OCI-LY7 (cell line): Measurements from ENCODE around the gene LINC01488. TPM values are rescaled to one million over a fixed set of nuclear protein-coding genes. Genes with fewer than 3 reads are reported as not detected.

Experiments
- Bru-seq: library from RNA; stranded (reverse); fragments of 400-500 nt; gene quantifications from one replicate; lab custom pipeline; 2021; lab: Mats Ljungman, UMichigan
- BruChase-seq, 2 experiments: library from RNA; stranded (reverse); fragments of 400-500 nt; gene quantifications; one replicate each; lab custom pipeline; 2021; lab: Mats Ljungman, UMichigan
- BruUV-seq: library from RNA; stranded (reverse); fragments of 400-500 nt; replicated peaks from 2 replicates; lab custom pipeline; 2021; lab: Mats Ljungman, UMichigan
- CTCF ChIA-PET: fragments of 300-600 bp; sonication (Branson Sonifier 250); formaldehyde crosslinking; loops from one replicate; lab custom pipeline; 2022; ENCODE audit warnings: antibody characterized with exemption; ENCODE audit not compliant: unreplicated experiment; lab: Charles Lee
- POLR2A ChIA-PET: fragments of 300-600 bp; sonication (Branson Sonifier 250); formaldehyde crosslinking; loops from one replicate; lab custom pipeline; 2022; ENCODE audit warnings: antibody characterized with exemption; lab: Charles Lee
- DNase-seq: peaks from one replicate; pipeline ENCODE4 v3.0.0-alpha.2; 2015; ENCODE audit warnings: low spot score
- H2AFZ ChIP-seq: fragments of 200-600 bp; sonication (generic), shearing (Covaris generic); 2 replicates; pipeline ENCODE4 v1.6.1; 2014; ENCODE audit warnings: mild to moderate bottlenecking, antibody characterized with exemption, low read length, moderate library complexity
- H3K27ac ChIP-seq: fragments of 200-600 bp; sonication (generic); 2 replicates; pipeline ENCODE4 v1.5.1; 2014; ENCODE audit warnings: mixed run types, low read depth, mild to moderate bottlenecking, moderate library complexity, low read length, inconsistent platforms; ENCODE audit not compliant: poor library complexity, severe bottlenecking
- H3K36me3 ChIP-seq: fragments of 200-600 bp; sonication (generic); 2 replicates; pipeline ENCODE4 v1.6.1; 2014; ENCODE audit warnings: mild to moderate bottlenecking, antibody characterized with exemption, low read length, moderate library complexity, mixed read lengths; ENCODE audit not compliant: insufficient read depth
- H3K4me1 ChIP-seq: fragments of 200-600 bp; sonication (generic); 2 replicates; pipeline ENCODE4 v1.5.1; 2014; ENCODE audit warnings: mild to moderate bottlenecking, low read length; ENCODE audit not compliant: insufficient read depth, poor library complexity, severe bottlenecking
- H3K4me2 ChIP-seq: fragments of 200-600 bp; sonication (generic); 2 replicates; pipeline ENCODE4 v1.6.1; 2014; ENCODE audit warnings: mild to moderate bottlenecking, low read length
- H3K4me3 ChIP-seq: fragments of 200-600 bp; sonication (generic); 2 replicates; pipeline ENCODE4 v1.5.1; 2014; ENCODE audit warnings: mild to moderate bottlenecking, low read depth, low read length; ENCODE audit not compliant: poor library complexity, severe bottlenecking
- H3K79me2 ChIP-seq: fragments of 200-600 bp; sonication (generic); 2 replicates; pipeline ENCODE4 v1.6.1; 2016; ENCODE audit warnings: low read depth, mild to moderate bottlenecking, low read length, moderate library complexity, mixed read lengths; ENCODE audit not compliant: insufficient read depth
- H3K9me2 ChIP-seq: fragments of 200-600 bp; sonication (generic); 2 replicates; pipeline ENCODE4 v1.6.1; 2016; ENCODE audit warnings: mild to moderate bottlenecking, low read length, mixed read lengths; ENCODE audit not compliant: insufficient read depth
- H3K9me3 ChIP-seq: fragments of 200-600 bp; sonication (generic); 2 replicates; pipeline ENCODE4 v1.6.1; 2014; ENCODE audit warnings: mild to moderate bottlenecking, mixed run types, low read length, mixed read lengths
- H4K20me1 ChIP-seq: fragments of 200-600 bp; sonication (generic); 2 replicates; pipeline ENCODE4 v1.6.1; 2014; ENCODE audit warnings: mild to moderate bottlenecking, antibody characterized with exemption, low read length, moderate library complexity, mixed read lengths; ENCODE audit not compliant: insufficient read depth
- EZH2phosphoT487 ChIP-seq: fragments of 200-600 bp; sonication (generic); IDR thresholded peaks from 2 replicates; pipeline ENCODE4 v1.6.1; 2018; ENCODE audit warnings: low read depth, borderline replicate concordance, mild to moderate bottlenecking, mixed run types, antibody characterized with exemption, low read length, moderate library complexity, mixed read lengths
- intact Hi-C: fragments of 100-400 bp; cut with micrococcal nuclease; formaldehyde crosslinking; loops from one replicate; pipeline ENCODE4 v1.10.0; 2022; ENCODE audit not compliant: unreplicated experiment
- long read RNA-seq: library from polyadenylated mRNA; stranded (forward); transcript quantifications from one replicate; pipeline ENCODE4 v2.0.0, GENCODE V29; 2022
- total RNA-seq, 2 experiments: library from RNA; depleted of rRNA in 1 of 2; stranded (reverse); fragments of >200 nt in 1 of 2; shearing (Covaris generic) in 1 of 2; gene quantifications; 2 replicates each; pipeline ENCODE4 v1.2.3, GENCODE V29; 2014 to 2022
- TF ChIP-seq, protein P1 (sequence below): fragments of 200-600 bp; sonication (generic); conservative IDR thresholded peaks from 2 replicates; pipeline ENCODE4 v1.5.1; 2014; ENCODE audit warnings: mild to moderate bottlenecking, antibody characterized with exemption, low read length, moderate library complexity, mixed read lengths

LINC01488 gene
- total RNA-seq (2014; rRNA removed; shearing (Covaris generic)): not detected in 2 replicates
- total RNA-seq (2022): not detected in 2 replicates
- not detected for Bru-seq, nascent RNA
- BruChase-seq, experiment 1, labeled RNA remaining after a 6-hour chase: not detected
- BruChase-seq, experiment 2, labeled RNA remaining after a 2-hour chase: not detected
- long read RNA-seq: 0 reads

- H3K4me2 ChIP-seq: no peak within 1 kb of the TSS
- no peaks in the 10 kb centered on the region for H3K9me2 ChIP-seq
- no peak within 1 kb of the TSS for H2AFZ ChIP-seq
- POLR2A ChIA-PET: no interaction called here
- BruUV-seq: no TSS peak
- no peak for TF ChIP-seq EZH2phosphoT487
- TF ChIP-seq, protein P1, sequence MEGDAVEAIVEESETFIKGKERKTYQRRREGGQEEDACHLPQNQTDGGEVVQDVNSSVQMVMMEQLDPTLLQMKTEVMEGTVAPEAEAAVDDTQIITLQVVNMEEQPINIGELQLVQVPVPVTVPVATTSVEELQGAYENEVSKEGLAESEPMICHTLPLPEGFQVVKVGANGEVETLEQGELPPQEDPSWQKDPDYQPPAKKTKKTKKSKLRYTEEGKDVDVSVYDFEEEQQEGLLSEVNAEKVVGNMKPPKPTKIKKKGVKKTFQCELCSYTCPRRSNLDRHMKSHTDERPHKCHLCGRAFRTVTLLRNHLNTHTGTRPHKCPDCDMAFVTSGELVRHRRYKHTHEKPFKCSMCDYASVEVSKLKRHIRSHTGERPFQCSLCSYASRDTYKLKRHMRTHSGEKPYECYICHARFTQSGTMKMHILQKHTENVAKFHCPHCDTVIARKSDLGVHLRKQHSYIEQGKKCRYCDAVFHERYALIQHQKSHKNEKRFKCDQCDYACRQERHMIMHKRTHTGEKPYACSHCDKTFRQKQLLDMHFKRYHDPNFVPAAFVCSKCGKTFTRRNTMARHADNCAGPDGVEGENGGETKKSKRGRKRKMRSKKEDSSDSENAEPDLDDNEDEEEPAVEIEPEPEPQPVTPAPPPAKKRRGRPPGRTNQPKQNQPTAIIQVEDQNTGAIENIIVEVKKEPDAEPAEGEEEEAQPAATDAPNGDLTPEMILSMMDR: no peak
- no peak within 1 kb of the TSS for H3K27ac ChIP-seq
- H3K79me2 ChIP-seq: no peaks in the 10 kb centered on the region
- H3K36me3 ChIP-seq: no peaks in the 10 kb centered on the region
- DNase-seq: no peak
- intact Hi-C loops: no loop called here
- H4K20me1 ChIP-seq: no peaks in the 10 kb centered on the region
- CTCF ChIA-PET: no interaction called here
- H3K9me3 ChIP-seq: no peaks in the 10 kb centered on the region
- no peak within 1 kb of the TSS for H3K4me3 ChIP-seq
- H3K4me1 ChIP-seq: no peaks in the 10 kb centered on the region
Observed at GRCh38 chr11:69481393-69481844, at the start of gene LINC01488. Gene LINC01488 (plus strand): TSS chr11:69481663.

DNA sequence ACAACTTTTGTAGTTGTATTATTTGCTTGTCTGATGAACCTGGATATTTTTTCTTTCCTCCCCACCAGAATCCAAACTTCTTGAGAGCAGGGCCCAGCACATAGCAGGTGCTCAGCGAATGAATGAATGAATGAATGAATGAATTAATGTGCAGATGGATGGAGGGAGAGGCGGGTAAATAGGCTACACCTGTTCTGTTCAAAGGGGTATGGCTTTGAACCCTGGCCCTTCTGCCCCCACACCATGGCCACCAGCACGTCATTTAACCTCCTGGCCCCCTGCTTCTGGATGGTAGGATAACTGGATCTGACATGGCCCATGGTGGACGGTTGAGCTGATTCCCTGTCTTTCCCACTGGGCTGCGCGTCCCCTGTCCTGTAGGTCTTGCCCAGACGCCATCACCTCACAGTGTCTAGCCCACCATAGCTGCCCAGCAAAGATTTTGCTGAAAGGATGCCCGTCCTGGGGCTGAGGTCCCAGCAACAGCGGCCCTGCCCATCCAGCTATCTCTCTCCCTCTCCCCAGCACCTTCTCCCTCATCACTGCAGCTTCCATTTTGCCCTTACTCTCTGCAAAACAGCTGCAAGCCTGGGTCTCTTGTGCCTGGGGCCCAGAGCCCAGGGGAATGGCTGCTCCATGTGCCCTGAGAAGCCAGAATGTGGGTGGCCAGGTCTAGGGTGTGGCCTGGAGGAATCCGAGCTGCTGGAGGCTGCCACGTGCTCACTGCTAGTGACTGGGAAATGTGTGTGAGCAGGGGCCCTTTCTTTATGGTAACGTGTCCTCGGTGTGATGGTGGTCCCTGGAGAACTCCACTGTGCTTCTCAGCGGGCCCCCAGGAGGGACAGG is 49.3 kb upstream of the LINC01488 start:
- Histone ChIP-seq H3K79me2 (no peaks in the 10 kb centered on the region), H3K4me1 (no peaks in the 10 kb centered on the region), H3K36me3 (no peaks in the 10 kb centered on the region), H3K9me2 (no peaks in the 10 kb centered on the region), H3K4me2 (no peak overlapping the region), H3K27ac (no peak overlapping the region), H3K9me3 (no peaks in the 10 kb centered on the region), H3K4me3 (no peak overlapping the region), H4K20me1 (no peaks in the 10 kb centered on the region), H2AFZ (no peak overlapping the region)
- DNase-seq: no peak
- no TSS peak for BruUV-seq
- POLR2A ChIA-PET: interaction anchor here (0.6 kb wide), 1 partner anchor 146 kb away, joined by 3 read pairs; no protein-coding TSS in a partner anchor
- intact Hi-C loops: no loop called here
- CTCF ChIA-PET: no interaction called here
- TF ChIP-seq, protein P1: no peak
- TF ChIP-seq EZH2phosphoT487: no peak

- Histone ChIP-seq H3K4me3 (no peak overlapping the region), H4K20me1 (no peaks in the 10 kb centered on the region), H3K27ac (no peak overlapping the region), H2AFZ (no peak overlapping the region), H3K9me3 (no peaks in the 10 kb centered on the region), H3K4me2 (no peak overlapping the region), H3K79me2 (no peaks in the 10 kb centered on the region), H3K9me2 (no peaks in the 10 kb centered on the region), H3K36me3 (no peaks in the 10 kb centered on the region), H3K4me1 (no peaks in the 10 kb centered on the region)
- intact Hi-C loops: no loop called here
- POLR2A ChIA-PET: no interaction called here
- CTCF ChIA-PET: no interaction called here
- no TSS peak for BruUV-seq
- no peak for DNase-seq
- no peak for TF ChIP-seq EZH2phosphoT487
- TF ChIP-seq, protein P1: no peak
Observed at GRCh38 chr11:69433741-69434140, 47.7 kb upstream of the LINC01488 start.
